Effector memory CD4-positive, alpha-beta T cell (primary cell): ENCODE measurements around the gene MS4A6E.

Experiments
- DNase-seq, 3 donors: peaks; one replicate each; pipeline ENCODE4 v3.0.0-alpha.2; 2020
- H3K27ac ChIP-seq: 2 replicates; pipeline ENCODE4 v1.7.0; 2013; ENCODE audit warnings: mild to moderate bottlenecking, low read length, moderate library complexity; ENCODE audit not compliant: insufficient read depth, poor library complexity, severe bottlenecking
- H3K27me3 ChIP-seq: replicated peaks from 2 replicates; pipeline ENCODE4 v1.7.0; 2013; ENCODE audit warnings: mild to moderate bottlenecking, low read length; ENCODE audit not compliant: insufficient read depth, control insufficient read depth, poor library complexity, severe bottlenecking
- H3K36me3 ChIP-seq: 2 replicates; pipeline ENCODE4 v1.7.0; 2013; ENCODE audit warnings: mild to moderate bottlenecking, low read length, moderate library complexity; ENCODE audit not compliant: control insufficient read depth, insufficient read depth
- H3K4me1 ChIP-seq: 2 replicates; pipeline ENCODE4 v1.7.0; 2013; ENCODE audit warnings: low read length, mild to moderate bottlenecking; ENCODE audit not compliant: control insufficient read depth, insufficient read depth, poor library complexity, severe bottlenecking
- H3K4me3 ChIP-seq: 2 replicates; pipeline ENCODE4 v1.7.0; 2013; ENCODE audit warnings: low read length, low read depth, mild to moderate bottlenecking; ENCODE audit not compliant: insufficient read depth, poor library complexity, severe bottlenecking
- H3K9me3 ChIP-seq: 2 replicates; pipeline ENCODE4 v1.7.0; 2013; ENCODE audit warnings: mild to moderate bottlenecking, low read length, moderate library complexity; ENCODE audit not compliant: control insufficient read depth

MS4A6E gene

GRCh38 chr11:60371854-60372253 is 44.8 kb downstream of the MS4A6E start:
- no peak overlapping the region for H3K4me3 ChIP-seq
- H3K27me3 ChIP-seq = no peaks in the 10 kb centered on the region
- no peaks in the 10 kb centered on the region for H3K36me3 ChIP-seq
- H3K27ac ChIP-seq = no peak overlapping the region
- no peak for DNase-seq
- H3K9me3 ChIP-seq = no peaks in the 10 kb centered on the region
- no peaks in the 10 kb centered on the region for H3K4me1 ChIP-seq

- Histone ChIP-seq H3K36me3 (no peaks in the 10 kb centered on the region), H3K9me3 (no peaks in the 10 kb centered on the region), H3K4me3 (no peak overlapping the region), H3K27me3 (no peaks in the 10 kb centered on the region), H3K27ac (no peak overlapping the region), H3K4me1 (no peaks in the 10 kb centered on the region)
- no peak for DNase-seq
Measured at GRCh38 chr11:60372767-60373166, 45.7 kb downstream of the MS4A6E start.

- H3K27ac ChIP-seq = no peak overlapping the region
- no peaks in the 10 kb centered on the region for H3K4me1 ChIP-seq
- H3K4me3 ChIP-seq = no peak overlapping the region
- H3K27me3 ChIP-seq = no peaks in the 10 kb centered on the region
- H3K9me3 ChIP-seq = no peaks in the 10 kb centered on the region
- no peaks in the 10 kb centered on the region for H3K36me3 ChIP-seq
- no peak for DNase-seq
Measured at GRCh38 chr11:60375316-60375715, 48.3 kb downstream of the MS4A6E start.

- Histone ChIP-seq H3K27me3 (peaks cover 2% of the 10 kb centered on the region), H3K9me3 (no peaks in the 10 kb centered on the region), H3K4me1 (no peaks in the 10 kb centered on the region), H3K27ac (no peak overlapping the region), H3K36me3 (no peaks in the 10 kb centered on the region), H3K4me3 (no peak overlapping the region)
- DNase-seq = no peak
Measured at GRCh38 chr11:60376601-60377000, 49.5 kb downstream of the MS4A6E start.

- H3K27ac ChIP-seq = no peak overlapping the region
- no peaks in the 10 kb centered on the region for H3K4me1 ChIP-seq
- no peak overlapping the region for H3K4me3 ChIP-seq
- no peaks in the 10 kb centered on the region for H3K36me3 ChIP-seq
- no peak for DNase-seq
- no peaks in the 10 kb centered on the region for H3K9me3 ChIP-seq
- H3K27me3 ChIP-seq = peaks cover 4% of the 10 kb centered on the region
Measured at GRCh38 chr11:60377401-60378136, 50.5 kb downstream of the MS4A6E start.

- Histone ChIP-seq H3K27ac (no peak within 1 kb of the TSS), H3K4me3 (no peak within 1 kb of the TSS), H3K9me3 (no peaks in the 10 kb centered on the region), H3K36me3 (no peaks in the 10 kb centered on the region), H3K27me3 (peaks cover 4% of the 10 kb centered on the region), H3K4me1 (no peaks in the 10 kb centered on the region)
- no peak for DNase-seq
Measured at GRCh38 chr11:60378354-60378753, 51.3 kb downstream of the MS4A6E start, which contains the start of gene MS4A7. Gene MS4A7, plus strand, starts transcription at chr11:60378532. Its CDS starts 4,610 bp downstream, at chr11:60383142.

GRCh38 chr11:60389279-60389910 is 62.3 kb downstream of the MS4A6E start:
- Histone ChIP-seq H3K4me3 (no peak overlapping the region), H3K27me3 (peaks cover 2% of the 10 kb centered on the region), H3K27ac (no peak overlapping the region), H3K36me3 (no peaks in the 10 kb centered on the region), H3K4me1 (no peaks in the 10 kb centered on the region), H3K9me3 (no peaks in the 10 kb centered on the region)
- no peak for DNase-seq

- Histone ChIP-seq H3K36me3 (no peaks in the 10 kb centered on the region), H3K4me3 (no peak overlapping the region), H3K9me3 (no peaks in the 10 kb centered on the region), H3K27me3 (peaks cover 2% of the 10 kb centered on the region), H3K4me1 (no peaks in the 10 kb centered on the region), H3K27ac (no peak overlapping the region)
- no peak for DNase-seq
Measured at GRCh38 chr11:60390419-60390818, 63.4 kb downstream of the MS4A6E start.
